ENCODE measurements around the gene ADGRV1.

ADGRV1 gene

DNA sequence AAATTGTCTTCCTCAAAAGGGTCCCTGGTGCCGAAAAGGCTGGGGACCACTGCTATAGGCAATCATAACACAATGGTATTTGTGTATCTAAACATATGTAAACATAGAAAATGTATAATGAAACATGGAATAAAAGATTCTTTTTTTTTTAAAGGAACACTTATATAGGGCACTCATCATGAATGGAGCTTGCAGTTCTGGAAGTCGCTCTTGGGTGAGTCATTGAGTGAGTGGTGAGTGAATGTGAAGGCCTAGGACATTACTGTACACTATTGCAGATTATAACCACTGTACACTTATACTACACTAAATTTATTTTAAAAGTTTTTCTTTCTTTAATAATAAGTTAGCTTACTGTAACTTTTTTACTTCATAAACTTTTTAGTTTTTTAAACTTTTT, 648.1 kb downstream of the ADGRV1 start:
- no peak for DNase-seq
- in situ Hi-C loops (cut with MboI; ENCODE audit: low pct_unique_long_range_greater_than_20kb, low sequenced_read_pairs): no loop called here

DNA sequence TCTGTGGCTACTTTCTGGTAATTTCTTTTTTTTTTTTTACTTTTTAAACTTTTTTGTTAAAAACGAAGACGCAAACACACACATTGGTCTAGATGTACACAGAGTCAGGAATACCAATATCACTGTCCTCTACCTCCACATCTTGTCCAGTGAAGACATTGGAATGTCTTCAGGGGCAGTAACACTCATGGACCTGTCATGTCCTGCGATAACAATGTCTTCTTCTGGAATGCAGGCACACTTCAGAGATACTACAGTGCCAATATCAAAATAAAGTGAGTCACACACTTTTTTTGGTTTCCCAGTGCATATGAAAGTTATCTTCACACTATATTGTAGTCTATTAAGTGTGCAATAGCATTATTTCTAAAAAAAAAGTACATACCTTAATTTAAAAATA, 648.7 kb downstream of the ADGRV1 start:
- in situ Hi-C loops (cut with MboI; ENCODE audit: low pct_unique_long_range_greater_than_20kb, low sequenced_read_pairs): no loop called here
- DNase-seq: no peak

DNA sequence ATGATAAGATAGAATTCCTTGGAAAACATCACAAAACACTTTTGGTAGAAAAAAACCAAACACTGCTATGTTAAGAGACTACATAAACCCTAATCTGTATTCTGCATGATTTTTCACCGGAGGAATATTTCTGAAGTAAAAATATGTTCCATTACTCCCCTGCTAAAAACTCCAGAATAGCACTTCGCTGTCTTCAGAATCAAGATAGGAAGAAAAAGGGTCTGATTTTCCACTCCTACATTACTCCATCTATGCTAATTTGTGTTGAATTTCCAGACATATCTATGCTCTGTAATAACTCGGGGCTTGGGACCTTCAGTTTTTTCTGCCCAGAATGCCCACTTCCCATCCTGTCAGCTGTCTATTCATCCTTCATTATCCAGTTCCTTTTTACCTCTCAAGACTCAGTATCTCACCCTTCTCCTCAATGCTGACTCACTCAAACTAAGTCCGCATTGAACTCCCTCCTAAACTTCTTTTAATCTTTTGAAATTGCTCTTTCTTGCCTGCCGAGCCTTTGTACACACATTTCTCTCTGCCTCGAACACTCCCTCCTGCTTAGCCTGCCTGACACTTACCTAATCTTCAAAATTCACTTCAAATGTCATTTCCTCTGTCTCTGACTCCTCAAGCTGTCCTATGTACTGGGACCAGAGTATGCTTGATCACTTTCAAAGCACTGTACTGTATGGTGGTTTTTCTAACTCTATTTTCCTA, 653.6 kb downstream of the ADGRV1 start:
- DNase-seq: no peak
- in situ Hi-C loops (cut with MboI; ENCODE audit: low pct_unique_long_range_greater_than_20kb, low sequenced_read_pairs): no loop called here

DNA sequence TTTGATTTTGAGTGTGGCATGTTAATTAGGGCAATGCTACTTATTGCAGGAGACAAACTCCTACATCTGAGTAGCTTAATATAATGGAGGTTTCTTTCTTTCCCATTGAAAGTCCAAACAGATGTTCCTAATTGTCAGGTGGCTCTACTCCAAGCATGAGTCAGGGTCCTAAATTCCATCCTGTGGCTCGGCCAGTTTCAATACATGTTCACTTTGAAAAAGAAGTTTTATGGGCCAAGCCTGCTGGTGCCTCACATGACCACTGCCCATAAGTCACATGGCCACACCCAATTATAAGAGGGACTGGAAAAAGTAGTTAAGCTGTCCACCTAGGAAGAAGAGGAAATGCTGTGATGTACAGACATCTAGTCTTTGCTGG, 654.1 kb downstream of the ADGRV1 start:
- no peak for DNase-seq
- in situ Hi-C loops (cut with MboI; ENCODE audit: low pct_unique_long_range_greater_than_20kb, low sequenced_read_pairs): no loop called here
